Smooth muscle cell of the brain vasculature (primary cell): ENCODE results near the gene PLEKHM1.

Source experiments
- DNase-seq: peaks from one replicate; pipeline ENCODE4 v3.0.0-alpha.2; 2012; ENCODE audit warnings: low read depth, low spot score

PLEKHM1 gene

DNA sequence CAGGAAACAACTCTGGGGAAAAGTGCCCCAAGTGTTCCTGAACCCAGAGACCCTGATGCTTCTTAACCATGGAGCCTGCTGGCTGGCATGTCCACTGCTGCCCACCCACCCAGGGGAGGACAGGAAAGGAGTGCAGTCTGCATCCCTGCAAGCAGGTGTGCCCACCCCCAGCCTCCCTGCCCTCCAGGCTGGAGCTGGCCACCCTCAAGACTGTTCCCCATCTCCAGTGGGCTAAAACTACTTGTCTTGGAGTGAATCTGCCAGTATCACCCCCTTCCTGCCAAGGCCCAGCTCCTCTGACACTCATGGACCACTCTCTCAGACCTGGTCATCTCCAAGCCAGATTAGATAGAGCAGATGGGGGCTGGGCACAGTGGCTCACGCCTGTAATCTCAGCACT lies 87.6 kb downstream of the PLEKHM1 start:
- no peak for DNase-seq

DNA sequence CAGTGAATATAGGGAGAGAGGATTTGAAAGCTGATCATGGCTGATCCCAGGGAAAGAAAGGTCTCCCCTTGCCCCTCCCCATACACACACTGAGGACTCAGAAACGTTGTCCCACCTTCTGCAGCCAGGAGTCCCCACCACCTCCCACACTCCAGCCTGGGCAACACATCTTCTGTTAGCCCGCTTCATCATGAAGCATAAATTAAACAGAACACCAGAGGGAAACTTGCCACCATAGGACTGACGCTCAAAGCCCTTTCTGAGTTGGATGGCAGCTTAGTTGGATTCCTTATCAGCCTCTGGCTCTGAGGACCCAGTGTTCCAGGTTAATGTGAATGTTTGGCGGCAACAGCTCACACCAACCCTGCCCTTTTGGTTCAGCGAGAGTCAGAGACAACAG lies 91.7 kb downstream of the PLEKHM1 start:
- no peak for DNase-seq

DNA sequence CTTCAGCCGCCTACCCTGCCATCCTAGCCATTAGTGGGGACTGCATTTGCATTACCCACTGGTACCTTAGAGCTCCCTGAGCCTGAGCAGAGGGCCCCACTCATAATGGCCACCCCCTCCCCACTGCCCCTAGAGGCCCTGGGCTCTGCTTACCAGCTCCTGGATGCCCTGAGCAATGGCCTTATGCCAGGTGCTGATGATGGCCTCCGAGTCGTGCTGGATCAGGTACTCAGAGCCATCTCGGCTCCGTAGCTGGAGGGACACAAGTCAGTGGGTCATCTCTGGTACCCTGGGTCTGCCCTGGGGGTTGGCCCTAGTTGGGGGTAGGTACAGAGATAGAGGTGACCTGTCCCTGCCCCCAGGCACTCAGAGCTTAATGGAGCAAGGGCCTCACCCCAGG lies 92.7 kb downstream of the PLEKHM1 start:
- no peak for DNase-seq

DNA sequence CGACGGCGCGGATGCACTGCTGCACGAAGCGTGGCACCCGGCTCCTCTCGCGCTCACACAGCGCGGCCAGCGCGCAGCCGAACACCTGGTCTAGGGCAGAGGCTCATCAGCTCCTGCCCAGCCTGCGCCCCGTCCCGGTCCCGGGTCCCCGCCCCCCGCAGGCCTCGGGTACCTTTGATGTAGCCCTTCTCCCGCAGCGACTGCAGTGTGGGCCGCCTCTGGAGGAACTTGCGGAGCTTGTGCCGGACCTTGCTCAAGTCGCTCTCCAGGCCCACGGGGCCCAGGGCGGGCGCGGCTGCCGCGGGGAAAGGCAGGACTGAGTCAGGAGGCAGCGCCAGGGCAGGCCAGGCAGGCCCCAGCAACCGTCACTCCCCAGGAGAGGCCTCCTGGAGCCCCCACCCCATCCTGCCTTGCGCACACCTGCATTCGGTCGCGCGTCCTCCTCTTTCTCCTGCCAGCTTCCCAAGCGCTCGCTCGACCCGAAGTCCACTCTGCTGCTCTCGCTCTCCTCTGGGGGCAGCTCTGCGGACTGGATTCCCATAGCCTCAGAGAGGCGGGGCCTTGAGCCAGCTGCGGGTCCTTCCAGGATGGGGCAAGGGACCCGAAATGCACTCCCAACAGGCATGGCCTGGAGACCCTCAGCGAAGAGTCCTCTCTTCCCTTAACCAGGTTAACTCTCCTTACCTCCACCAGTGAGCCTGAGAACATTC lies 93.9 kb downstream of the PLEKHM1 start:
- no peak for DNase-seq

DNA sequence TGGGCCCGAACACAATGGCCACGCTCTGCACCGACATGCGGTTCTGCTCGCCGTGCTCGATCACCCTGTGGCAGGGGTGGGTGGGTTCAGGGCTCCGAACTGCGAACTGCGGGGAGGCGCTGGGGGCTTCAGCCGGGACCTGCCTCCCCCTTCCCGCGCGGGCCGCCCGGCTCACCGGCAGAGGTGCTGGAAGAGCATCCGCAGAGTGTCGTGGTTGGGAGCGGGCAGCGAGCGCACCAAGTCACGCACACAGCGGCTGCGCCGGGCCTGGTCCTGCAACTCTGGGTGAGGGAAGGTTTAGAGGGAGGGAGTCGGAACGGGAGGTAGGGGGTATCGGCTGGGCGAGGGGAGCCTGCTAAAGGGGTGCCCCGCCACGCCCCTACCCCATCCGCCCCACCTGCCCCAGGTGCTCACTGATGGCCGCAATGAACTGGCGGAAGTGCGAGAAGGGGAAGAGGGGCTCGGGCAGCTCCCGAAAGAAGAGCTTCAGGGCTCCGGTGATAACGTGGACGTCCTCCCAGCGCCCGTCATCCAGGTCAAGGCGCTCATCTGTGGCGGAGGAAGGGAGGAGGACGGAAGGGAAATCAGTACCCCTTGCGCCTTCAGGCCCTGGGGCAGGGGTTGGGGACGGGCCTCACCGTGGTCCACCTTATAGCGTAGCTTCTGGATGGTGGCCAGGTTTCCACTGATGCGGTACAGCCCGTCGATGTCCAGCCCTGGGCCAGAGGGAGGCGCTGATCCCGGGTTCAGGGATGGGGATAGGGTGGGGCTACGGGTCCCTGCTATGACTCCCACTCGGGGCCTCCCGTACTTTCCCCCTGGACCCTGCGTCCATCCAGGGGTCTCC lies 94.7 kb downstream of the PLEKHM1 start:
- no peak for DNase-seq

DNA sequence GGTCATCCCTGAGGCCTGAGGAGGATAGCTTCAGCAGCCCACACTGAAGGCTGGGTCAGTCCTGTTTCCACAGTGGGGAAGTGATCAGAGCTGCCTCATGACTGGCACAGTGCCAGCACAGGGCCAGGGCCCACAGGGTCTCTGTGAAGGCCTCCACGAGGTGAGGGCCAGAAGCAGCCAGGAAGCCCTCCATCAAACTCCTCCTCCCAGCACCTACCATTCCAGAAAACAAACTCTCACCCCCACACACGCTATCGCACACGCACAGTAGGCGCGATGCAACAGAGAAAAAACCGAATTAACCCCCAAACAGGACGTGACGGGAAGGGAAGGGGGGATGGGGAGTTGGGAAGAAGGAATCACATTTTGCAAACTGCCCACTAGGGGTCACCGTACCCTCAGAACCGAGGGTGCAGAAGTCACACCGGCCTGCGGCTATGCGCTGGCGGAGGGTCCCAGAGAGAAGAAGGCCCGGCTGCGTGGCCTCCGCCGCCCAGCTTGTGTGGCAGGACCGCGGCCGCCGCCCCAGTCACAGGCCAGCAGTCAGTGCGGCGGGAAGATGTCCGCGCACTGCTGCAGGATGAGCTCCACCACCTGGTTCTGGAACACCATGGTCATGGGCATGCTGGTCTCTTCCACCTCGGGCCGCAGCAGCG lies 95.5 kb downstream of the PLEKHM1 start:
- peak; percentile 80 for DNase-seq

DNA sequence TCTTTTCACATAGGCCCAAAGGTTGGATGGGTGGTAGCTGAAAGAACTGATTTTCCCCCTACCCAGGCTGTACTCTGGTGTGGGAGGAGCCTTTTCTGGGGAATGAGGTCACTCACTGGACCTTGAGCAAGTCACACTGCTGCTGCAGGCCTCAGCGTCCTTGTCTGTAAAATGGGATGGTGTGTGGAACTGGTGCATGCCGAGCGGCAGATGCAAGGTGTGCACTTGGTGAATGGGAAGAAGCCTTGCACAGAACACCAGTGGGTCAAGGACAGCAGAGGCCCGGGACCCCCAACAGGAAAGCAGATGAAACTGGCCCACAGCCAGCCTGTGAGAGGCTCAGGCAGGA lies 96.0 kb downstream of the PLEKHM1 start:
- DNase-seq = no peak

DNA sequence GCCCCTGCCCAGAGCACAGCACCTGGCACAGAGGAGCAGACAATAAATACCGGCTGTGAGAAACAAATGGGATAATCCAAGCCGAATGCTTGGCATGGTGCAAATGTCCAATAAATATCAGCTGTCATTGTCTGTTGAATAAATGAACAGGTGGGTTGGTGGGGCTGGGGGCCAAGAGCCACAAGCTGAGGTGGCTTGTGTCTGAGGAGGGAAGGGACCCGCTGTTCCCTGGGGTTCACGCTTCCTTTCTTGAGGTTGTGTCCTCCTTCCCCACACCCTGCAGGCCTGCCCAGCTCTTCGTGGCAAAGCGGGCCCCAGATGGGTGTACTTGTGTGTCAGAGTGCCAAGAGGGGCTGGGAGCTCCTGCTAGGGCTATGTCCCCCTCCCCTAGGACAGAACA lies 96.4 kb downstream of the PLEKHM1 start:
- no peak for DNase-seq

DNA sequence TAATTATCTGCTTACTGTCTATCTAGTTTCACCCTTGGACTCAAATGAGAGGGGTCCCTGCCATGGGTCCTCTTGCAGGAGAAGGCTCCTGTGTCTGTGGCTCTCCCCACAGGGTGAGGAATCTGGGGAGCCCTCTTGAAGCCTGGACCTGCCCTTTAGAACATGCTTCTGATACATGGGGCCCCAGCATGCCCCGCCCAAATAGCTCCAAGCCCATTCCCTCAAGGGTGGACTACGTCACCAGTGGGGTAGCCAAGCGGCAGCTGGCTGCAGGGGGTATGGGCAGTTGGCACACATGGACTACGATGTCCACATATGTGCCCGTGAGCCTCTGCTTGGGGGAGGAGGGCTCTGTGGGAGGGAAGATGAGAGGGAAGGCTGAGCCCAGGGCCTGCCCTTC lies 97.1 kb downstream of the PLEKHM1 start:
- no peak for DNase-seq

DNA sequence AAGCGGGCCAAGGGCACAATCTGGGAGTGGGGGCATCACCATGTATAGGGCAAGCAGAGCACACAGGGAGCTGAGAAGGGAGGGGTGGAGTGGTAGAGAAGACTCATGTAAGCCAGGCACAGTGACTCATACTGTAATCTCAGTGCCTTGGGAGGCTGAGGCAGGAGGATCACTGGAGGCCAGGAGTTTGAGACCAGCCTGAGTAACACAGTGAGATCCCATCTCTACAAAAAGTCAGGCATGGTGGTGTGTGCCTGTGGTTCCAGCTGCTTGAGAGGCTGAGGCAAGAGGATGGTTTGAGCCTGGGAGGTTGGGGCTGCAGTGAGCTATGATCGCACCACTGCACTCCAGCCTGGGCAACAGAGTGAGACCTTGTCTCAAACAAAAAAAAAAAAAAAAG lies 98.6 kb downstream of the PLEKHM1 start:
- DNase-seq = no peak

DNA sequence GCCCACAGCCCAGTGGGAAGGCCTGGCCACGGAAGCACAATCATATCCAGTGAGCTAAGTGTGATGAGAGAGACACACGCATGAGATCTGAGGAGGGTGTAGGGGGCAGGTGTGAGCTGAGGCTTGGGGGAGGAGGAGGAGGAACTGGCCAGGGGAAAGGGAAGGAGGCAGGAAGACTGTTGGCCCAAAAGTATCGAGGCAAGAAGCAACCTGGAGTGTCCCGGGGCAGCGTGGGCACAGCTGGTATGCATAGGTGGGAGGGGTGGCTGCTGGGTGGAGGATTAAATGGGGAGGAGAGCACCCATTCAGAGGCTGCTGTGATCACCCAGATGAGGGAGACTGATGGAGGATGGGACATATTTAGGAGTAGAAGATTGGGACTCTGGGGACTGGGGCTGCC lies 99.2 kb downstream of the PLEKHM1 start:
- DNase-seq = no peak

DNA sequence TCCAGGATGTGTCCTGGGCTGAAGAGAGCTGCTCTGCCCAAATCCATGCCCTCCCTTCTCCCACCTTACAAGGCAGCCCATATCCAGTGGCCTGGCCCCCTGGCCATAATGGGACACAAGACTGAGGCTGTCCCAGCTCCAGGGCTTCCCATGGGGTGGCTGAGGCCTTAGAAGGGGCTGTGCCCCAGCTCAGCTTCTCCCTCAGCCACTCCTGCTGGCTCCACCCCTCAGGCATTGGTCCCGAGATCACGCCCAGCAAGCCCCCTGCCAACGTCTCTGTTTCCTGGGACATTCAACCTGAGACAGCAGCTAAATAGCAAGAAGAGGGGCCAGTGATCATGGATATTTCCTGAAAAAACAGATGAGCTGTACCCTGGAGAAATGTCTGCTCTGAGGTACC lies 101.2 kb downstream of the PLEKHM1 start:
- DNase-seq = no peak

DNA sequence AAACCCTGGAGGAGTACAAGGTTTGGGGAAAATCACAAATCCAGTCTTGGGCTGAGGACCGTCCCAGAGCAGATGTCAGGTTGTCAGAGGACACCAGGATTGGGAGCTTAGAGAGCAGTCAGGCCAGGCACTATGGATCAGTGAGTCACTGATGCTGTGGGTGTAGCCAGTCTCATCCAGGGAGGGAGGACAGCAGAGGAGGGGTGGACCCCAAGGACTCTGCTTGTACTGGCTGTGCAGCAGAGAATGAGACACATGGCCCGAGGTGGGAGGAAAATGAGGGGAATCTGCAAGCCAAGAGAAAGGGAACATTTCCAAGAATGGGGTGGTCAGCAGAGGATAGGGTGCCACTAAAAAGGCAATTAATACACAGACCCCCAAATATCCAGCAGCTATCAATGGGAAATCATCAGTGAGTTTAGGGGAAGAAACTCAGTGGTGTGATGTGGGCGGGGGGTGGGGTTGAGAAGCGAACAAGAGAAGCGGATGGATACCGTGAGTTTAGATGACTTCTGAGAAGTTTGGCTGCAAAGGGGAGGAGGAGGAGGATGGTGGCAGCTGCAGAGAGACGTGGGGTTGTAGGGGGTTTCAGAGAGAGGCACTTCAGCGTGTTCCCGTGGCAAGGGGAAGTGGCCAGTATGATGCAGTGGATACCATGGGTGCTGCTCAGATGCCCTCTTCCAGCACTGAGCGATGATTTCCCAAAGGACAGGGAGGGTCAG lies 101.8 kb downstream of the PLEKHM1 start:
- DNase-seq = no peak

DNA sequence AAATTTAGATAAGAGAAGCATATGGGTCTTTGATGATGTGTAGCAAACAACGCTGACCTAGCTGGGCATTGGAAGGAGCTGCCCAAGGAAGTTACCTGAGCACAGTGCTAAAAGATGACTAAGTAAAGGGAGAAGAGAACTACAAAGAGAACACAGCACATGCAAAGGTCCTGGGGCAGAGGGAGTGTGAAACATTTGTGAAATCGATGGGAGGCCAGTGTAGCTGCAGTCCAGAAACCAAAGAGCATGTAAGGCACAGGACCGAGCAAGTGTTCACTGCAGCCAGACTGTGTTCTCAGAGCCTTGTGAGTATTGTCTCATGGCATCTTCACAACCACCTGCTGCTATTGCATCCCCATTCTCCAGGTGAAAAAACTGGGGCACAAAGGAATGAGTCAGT lies 102.8 kb downstream of the PLEKHM1 start:
- no peak for DNase-seq

DNA sequence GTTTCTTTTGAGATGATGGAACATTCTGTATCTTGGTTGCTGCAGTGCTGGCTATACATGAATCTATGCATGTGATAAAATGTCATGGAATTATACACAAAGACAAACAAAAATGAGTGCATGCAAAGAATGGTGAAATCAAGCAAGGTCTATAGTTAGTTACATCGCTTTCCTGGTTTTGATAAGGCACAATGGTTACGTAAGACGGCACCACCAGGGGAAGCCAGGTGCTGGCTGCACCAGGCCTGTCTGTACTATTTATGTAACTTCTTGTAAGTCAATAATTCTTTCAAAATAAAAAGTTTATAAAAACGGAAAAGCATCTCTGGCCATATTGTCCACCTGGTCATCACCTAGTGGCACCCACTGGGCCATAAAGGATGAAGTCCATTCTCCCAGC lies 104.3 kb downstream of the PLEKHM1 start:
- DNase-seq = no peak
